Measurements from ENCODE around the gene PIK3C2G.

The PIK3C2G gene

DNA sequence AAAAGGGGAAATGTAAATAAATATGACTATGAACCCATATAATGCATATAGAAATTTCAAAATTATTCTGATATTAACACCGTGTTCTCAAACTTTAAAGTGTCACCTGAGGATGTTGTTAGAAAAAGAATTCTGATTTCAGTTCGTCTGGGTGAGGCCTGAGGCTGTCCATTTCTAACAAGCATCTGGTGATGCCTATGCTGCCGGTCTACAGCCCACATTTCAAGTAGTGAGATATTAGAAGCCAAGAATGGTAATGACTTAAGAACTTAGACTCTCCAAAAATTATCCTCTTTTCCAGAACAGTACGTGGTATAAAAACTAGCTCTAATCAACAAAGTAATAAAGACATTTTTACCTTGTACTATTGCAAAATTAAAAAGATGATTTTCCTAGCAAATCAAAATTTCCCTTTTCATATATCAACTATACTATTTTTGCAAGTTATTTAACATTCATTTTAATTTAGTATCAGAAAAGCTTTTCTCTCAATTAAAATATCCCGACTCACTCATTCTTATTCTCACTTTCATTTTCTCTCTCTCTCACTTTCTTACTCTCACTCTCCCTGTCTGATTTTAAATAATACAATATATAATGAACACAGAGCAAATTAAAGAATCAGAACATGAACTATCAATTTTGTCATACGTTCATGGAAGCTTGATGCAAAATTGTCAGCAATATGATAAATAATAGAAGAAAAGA is 35.0 kb downstream of the PIK3C2G start:
- no peak for TF ChIP-seq SPI1 (IDR thresholded peaks at IDR 0.05; ENCODE audit: low read depth, low read length)
- no peak for TF ChIP-seq PAX5 (IDR thresholded peaks at IDR 0.05; ENCODE audit: insufficient read depth, low read length, severe bottlenecking)
- TF ChIP-seq POU2F2 (IDR thresholded peaks at IDR 0.05; ENCODE audit: low read depth, low read length), result no peak
- no peak for TF ChIP-seq TAF1 (IDR thresholded peaks at IDR 0.05; ENCODE audit: low read depth, low read length)
- TF ChIP-seq POLR2AphosphoS5 (IDR thresholded peaks at IDR 0.05; ENCODE audit: low read depth, low read length), result no peak
- TF ChIP-seq POLR2A (IDR thresholded peaks at IDR 0.05; ENCODE audit: low read depth, low read length), result no peak
- DNase-seq (ENCODE audit: insufficient read length, low spot score) (no peak), FAIRE-seq (no peak)

GRCh38 chr12:18296909-18297280 is 35.6 kb downstream of the PIK3C2G start:
- TF ChIP-seq POLR2AphosphoS5 (IDR thresholded peaks at IDR 0.05; ENCODE audit: low read depth, low read length) (no peak), TAF1 (IDR thresholded peaks at IDR 0.05; ENCODE audit: low read depth, low read length) (no peak), PAX5 (IDR thresholded peaks at IDR 0.05; ENCODE audit: insufficient read depth, low read length, severe bottlenecking) (no peak), POU2F2 (IDR thresholded peaks at IDR 0.05; ENCODE audit: low read depth, low read length) (no peak), POLR2A (IDR thresholded peaks at IDR 0.05; ENCODE audit: low read depth, low read length) (no peak), SPI1 (IDR thresholded peaks at IDR 0.05; ENCODE audit: low read depth, low read length) (no peak)
- FAIRE-seq, result no peak
- DNase-seq (ENCODE audit: insufficient read length, low spot score), result no peak

- FAIRE-seq (no peak), DNase-seq (ENCODE audit: insufficient read length, low spot score) (no peak)
- TF ChIP-seq SPI1 (IDR thresholded peaks at IDR 0.05; ENCODE audit: low read depth, low read length), result no peak
- no peak for TF ChIP-seq POLR2A (IDR thresholded peaks at IDR 0.05; ENCODE audit: low read depth, low read length)
- no peak for TF ChIP-seq POU2F2 (IDR thresholded peaks at IDR 0.05; ENCODE audit: low read depth, low read length)
- TF ChIP-seq POLR2AphosphoS5 (IDR thresholded peaks at IDR 0.05; ENCODE audit: low read depth, low read length), result no peak
- no peak for TF ChIP-seq PAX5 (IDR thresholded peaks at IDR 0.05; ENCODE audit: insufficient read depth, low read length, severe bottlenecking)
- TF ChIP-seq TAF1 (IDR thresholded peaks at IDR 0.05; ENCODE audit: low read depth, low read length), result no peak
Measured at GRCh38 chr12:18297902-18298301, 36.6 kb downstream of the PIK3C2G start.

GRCh38 chr12:18302809-18303430 is 41.6 kb downstream of the PIK3C2G start:
- TF ChIP-seq SPI1 (IDR thresholded peaks at IDR 0.05; ENCODE audit: low read depth, low read length) (no peak), POLR2AphosphoS5 (IDR thresholded peaks at IDR 0.05; ENCODE audit: low read depth, low read length) (no peak), POU2F2 (IDR thresholded peaks at IDR 0.05; ENCODE audit: low read depth, low read length) (no peak), TAF1 (IDR thresholded peaks at IDR 0.05; ENCODE audit: low read depth, low read length) (no peak), PAX5 (IDR thresholded peaks at IDR 0.05; ENCODE audit: insufficient read depth, low read length, severe bottlenecking) (no peak), POLR2A (IDR thresholded peaks at IDR 0.05; ENCODE audit: low read depth, low read length) (no peak)
- FAIRE-seq, result no peak
- DNase-seq (ENCODE audit: insufficient read length, low spot score), result no peak

GRCh38 chr12:18304609-18305008 is 43.3 kb downstream of the PIK3C2G start:
- TF ChIP-seq POLR2A (IDR thresholded peaks at IDR 0.05; ENCODE audit: low read depth, low read length), result no peak
- no peak for TF ChIP-seq POLR2AphosphoS5 (IDR thresholded peaks at IDR 0.05; ENCODE audit: low read depth, low read length)
- TF ChIP-seq PAX5 (IDR thresholded peaks at IDR 0.05; ENCODE audit: insufficient read depth, low read length, severe bottlenecking), result no peak
- no peak for TF ChIP-seq TAF1 (IDR thresholded peaks at IDR 0.05; ENCODE audit: low read depth, low read length)
- no peak for TF ChIP-seq POU2F2 (IDR thresholded peaks at IDR 0.05; ENCODE audit: low read depth, low read length)
- no peak for TF ChIP-seq SPI1 (IDR thresholded peaks at IDR 0.05; ENCODE audit: low read depth, low read length)
- FAIRE-seq (no peak), DNase-seq (ENCODE audit: insufficient read length, low spot score) (no peak)

DNA sequence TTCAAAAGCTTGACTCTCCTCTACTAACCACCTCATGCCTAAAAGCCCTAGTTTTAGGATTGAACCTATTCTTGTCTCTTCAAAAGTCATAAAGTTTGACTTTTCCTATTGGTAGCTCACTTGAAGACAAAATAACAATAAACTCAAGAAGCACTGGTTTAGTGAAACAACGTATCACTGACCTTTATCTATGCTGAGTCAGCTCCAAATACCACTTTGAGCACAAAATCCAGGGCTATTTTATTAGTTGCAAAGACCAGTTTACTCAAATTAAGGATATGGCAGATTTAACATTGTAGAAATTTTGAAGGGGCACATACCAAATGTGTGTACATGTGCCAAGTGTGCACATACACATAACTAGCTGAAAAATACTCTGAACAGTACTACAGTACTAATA is 45.0 kb downstream of the PIK3C2G start:
- no peak for DNase-seq (ENCODE audit: insufficient read length, low spot score)
- FAIRE-seq, result no peak
- TF ChIP-seq POU2F2 (IDR thresholded peaks at IDR 0.05; ENCODE audit: low read depth, low read length), result no peak
- TF ChIP-seq SPI1 (IDR thresholded peaks at IDR 0.05; ENCODE audit: low read depth, low read length), result no peak

DNA sequence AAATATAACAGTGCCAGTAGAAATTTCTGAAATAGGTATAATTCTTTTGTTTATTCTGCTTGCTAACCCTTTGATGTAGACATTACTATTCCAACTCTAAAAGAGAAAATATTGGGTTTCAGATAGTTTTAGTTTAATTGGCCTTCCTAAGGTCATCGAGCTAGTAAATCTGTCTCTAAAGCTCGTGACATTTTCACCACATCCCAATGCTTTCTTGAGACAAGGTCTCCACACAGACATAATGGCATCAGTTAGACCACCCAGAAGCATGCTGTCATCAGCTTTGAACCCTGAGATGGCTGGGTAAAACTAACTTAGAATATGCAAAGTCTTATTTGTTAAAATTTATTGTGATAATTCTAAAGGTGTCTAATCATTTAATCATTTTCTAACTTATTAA is 52.0 kb downstream of the PIK3C2G start:
- DNase-seq (ENCODE audit: insufficient read length, low spot score) (no peak), FAIRE-seq (no peak)
- TF ChIP-seq SPI1 (IDR thresholded peaks at IDR 0.05; ENCODE audit: low read depth, low read length) (no peak), POU2F2 (IDR thresholded peaks at IDR 0.05; ENCODE audit: low read depth, low read length) (no peak), PAX5 (IDR thresholded peaks at IDR 0.05; ENCODE audit: insufficient read depth, low read length, severe bottlenecking) (no peak), POLR2A (IDR thresholded peaks at IDR 0.05; ENCODE audit: low read depth, low read length) (no peak), POLR2AphosphoS5 (IDR thresholded peaks at IDR 0.05; ENCODE audit: low read depth, low read length) (no peak), TAF1 (IDR thresholded peaks at IDR 0.05; ENCODE audit: low read depth, low read length) (no peak)

DNA sequence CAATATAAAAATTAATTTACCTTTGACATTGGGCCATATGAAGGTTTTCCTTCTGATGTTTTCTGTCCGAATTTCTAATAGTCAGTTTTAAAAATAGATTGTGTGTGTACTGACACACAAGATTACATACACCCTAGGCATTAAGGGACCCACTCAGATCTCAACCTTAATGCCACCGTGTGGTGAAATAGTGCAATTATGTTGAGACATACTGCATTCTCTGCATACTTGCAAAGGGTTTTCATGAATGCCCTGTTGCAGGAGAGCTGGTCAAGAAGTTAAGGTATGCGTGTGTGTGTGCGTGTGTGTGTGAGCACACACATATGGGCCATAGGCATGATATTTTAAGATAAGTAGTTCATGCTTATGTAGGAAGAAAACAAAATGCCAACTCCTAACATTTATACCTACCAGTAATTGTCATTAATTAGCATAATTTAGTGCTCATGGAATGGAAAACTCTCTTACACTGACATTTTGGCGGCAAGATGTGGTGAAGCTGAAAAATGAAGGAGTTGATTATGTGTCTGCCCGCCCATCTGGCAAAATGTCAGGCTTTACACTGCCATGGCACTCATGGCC is 58.8 kb downstream of the PIK3C2G start:
- no peak for DNase-seq (ENCODE audit: insufficient read length, low spot score)
- FAIRE-seq, result peak; percentile 86
- TF ChIP-seq SPI1 (IDR thresholded peaks at IDR 0.05; ENCODE audit: low read depth, low read length) (no peak), TAF1 (IDR thresholded peaks at IDR 0.05; ENCODE audit: low read depth, low read length) (no peak), PAX5 (IDR thresholded peaks at IDR 0.05; ENCODE audit: insufficient read depth, low read length, severe bottlenecking) (no peak), POLR2AphosphoS5 (IDR thresholded peaks at IDR 0.05; ENCODE audit: low read depth, low read length) (no peak), POLR2A (IDR thresholded peaks at IDR 0.05; ENCODE audit: low read depth, low read length) (no peak), POU2F2 (IDR thresholded peaks at IDR 0.05; ENCODE audit: low read depth, low read length) (no peak)

GRCh38 chr12:18320976-18321375 is 59.7 kb downstream of the PIK3C2G start:
- FAIRE-seq (no peak), DNase-seq (ENCODE audit: insufficient read length, low spot score) (no peak)

More at GRCh38 chr12:18320976-18321375, 59.7 kb downstream of the PIK3C2G start:
- no peak for TF ChIP-seq POLR2A (IDR thresholded peaks at IDR 0.05; ENCODE audit: low read depth, low read length)
- no peak for TF ChIP-seq TAF1 (IDR thresholded peaks at IDR 0.05; ENCODE audit: low read depth, low read length)
- no peak for TF ChIP-seq POLR2AphosphoS5 (IDR thresholded peaks at IDR 0.05; ENCODE audit: low read depth, low read length)
- no peak for TF ChIP-seq PAX5 (IDR thresholded peaks at IDR 0.05; ENCODE audit: insufficient read depth, low read length, severe bottlenecking)
- no peak for TF ChIP-seq SPI1 (IDR thresholded peaks at IDR 0.05; ENCODE audit: low read depth, low read length)
- no peak for TF ChIP-seq POU2F2 (IDR thresholded peaks at IDR 0.05; ENCODE audit: low read depth, low read length)

Measured in GM12891 (cell line).